Stimulated activated CD8-positive, alpha-beta memory T cell treated with anti-CD3 and anti-CD28 coated beads, Interleukin-15, amount 100 ng/mL, for 1 hour (primary cell): ENCODE results near the gene SIRPG.

Experiments
- DNase-seq: peaks from one replicate; pipeline ENCODE4 v3.0.0-alpha.2; 2020; ENCODE audit warnings: low read depth

SIRPG gene

DNA sequence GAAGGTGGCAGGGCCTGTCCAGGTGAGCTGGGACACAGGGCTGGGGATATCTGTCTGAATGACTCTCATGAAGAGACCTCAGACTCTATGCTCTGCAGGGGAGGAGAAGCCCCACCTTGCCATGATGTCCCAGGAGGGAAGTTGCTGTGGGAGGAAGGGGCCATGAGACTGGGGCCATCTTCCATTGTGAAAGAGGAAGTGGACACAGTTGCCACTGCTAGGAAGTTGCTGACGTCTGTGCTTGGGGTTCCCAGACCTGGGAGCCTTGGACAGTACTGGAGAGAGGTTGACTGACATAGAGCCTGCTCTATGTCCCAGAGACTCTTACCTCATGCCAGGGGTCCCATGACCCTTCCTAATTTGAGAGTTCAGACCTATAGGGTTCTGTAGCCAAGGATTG, 62.2 kb downstream of the SIRPG start:
- no peak for DNase-seq

DNA sequence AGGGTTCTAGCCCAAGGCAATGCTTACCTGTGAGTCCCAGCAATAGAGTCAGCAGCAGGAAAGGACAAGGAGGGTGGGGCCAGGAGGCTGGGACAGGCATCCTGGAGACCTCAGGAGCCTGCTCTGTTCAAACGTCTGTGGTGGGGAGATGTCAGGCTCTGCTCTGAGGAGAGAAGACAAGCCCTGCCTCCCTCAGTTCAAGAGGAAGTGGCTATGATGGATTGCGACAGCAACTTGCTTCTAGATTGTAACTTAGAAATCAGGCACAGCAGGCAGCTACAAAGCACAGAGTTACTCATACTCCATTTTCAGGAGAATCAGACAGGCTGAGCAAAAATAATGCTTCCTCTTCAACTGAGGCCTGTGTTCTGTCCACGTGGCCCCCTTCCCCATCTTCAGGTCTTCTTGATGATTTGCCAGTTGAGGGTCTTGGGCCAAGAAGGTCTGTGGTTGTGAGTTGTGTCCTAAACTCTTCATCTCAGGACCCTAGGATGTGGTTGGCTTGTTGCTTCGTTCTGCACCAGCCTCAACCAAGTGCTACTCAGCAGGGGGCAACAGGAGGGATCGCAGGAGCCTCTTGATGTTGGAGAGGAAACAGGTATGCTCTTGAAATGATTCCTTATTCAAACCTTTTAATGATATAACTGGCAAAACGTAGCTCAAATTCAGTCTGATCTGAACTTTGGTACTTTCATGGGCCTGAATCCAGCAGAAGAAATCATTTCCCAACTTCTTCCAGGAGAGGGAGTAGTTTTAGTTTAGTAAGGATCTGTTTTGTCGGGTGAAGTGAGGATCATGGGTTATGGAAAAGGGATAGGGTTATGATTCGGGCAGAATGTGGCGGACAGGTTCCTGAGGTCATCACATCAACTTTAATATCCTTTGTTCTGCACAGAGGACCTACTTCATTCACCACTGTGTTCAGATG, 68.8 kb downstream of the SIRPG start:
- no peak for DNase-seq

DNA sequence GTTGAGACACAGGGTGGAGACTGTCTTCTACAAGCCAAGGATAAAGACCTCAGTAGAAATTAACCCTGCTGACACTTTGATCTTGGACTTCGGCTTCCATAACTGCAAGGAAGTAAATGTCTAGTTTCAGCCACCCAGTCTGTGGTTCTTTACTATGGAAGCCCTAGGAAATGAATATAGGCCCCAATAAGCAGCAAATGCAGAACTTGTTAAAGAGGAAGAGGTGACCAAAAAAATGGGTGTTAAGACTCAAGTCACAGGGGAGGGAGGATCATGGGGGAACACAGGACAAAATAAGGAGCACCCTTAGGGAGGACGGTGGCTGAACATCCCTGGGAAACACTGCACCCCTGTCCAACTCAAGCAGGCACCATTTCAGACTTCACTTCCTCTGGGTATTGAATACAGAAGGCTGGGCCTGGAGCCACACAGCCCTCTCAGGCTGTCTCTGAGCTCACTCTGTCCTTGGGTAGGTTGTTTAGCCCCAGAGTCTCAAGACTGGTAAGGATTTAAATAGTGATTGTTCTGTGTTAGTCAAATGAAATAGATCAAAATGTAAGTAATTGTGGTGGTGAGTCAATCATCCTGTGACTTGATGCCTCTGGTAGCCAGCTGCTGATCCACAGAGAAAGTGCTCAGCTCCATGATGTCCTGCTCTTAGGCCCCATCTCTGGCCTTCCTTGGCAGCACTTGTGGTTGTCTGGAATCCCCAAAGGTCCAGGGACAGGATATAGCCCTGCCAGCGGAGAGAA, 69.6 kb downstream of the SIRPG start:
- DNase-seq = no peak

DNA sequence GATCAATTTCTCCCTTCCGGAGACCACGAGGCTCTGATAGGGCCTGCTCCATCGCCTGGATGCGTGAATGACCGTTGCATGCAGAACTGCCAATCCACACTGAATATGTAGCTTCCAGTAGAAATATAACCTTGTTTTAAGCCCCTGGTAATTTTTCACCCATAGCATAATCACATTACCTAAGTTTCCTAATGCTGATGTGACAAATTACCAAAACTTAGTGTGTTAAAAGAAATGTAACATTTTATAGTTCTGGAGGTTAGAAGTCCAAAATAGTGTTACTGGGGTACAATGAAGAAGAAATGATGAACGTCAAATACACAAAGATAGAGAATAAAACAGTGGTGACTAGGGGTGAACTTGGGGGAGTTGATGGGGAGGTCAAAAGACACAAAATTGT, 78.1 kb downstream of the SIRPG start:
- no peak for DNase-seq
